WTC11 (cell line): ENCODE results near the gene NOXO1. TPM values are rescaled to one million over a fixed set of nuclear protein-coding genes. Genes with fewer than 3 reads are reported as not detected.
A peak's percentile ranks its signal among the peaks of the same experiment; 100 is the strongest.

Experiments
- ATAC-seq: fragments of 200-7000 bp; cut with Tn5 transposase; 2 replicates; pipeline ENCODE4 v1.10.0; 2021; ENCODE audit warnings: mild to moderate bottlenecking, moderate library complexity
- CTCF ChIA-PET: fragments of 300-600 bp; sonication (Branson Sonifier 250); formaldehyde crosslinking; loops from one replicate; lab custom pipeline; 2021; ENCODE audit warnings: antibody characterized with exemption; lab: Charles Lee
- POLR2A ChIA-PET: fragments of 350-600 bp; sonication (Branson Sonifier 250); formaldehyde crosslinking; loops from one replicate; lab custom pipeline; 2021; ENCODE audit warnings: antibody characterized with exemption; lab: Charles Lee
- DNase-seq: peaks from one replicate; pipeline ENCODE4 v3.0.0; 2021; ENCODE audit warnings: low spot score
- H3K27ac Mint-ChIP-seq: 2 replicates; pipeline ENCODE4 v1.8.0; 2021; ENCODE audit warnings: mixed read lengths
- H3K27me3 Mint-ChIP-seq: 2 replicates; pipeline ENCODE4 v1.8.0; 2021; ENCODE audit warnings: low read depth, mild to moderate bottlenecking, moderate library complexity, mixed read lengths
- H3K36me3 Mint-ChIP-seq: 2 replicates; pipeline ENCODE4 v1.8.0; 2021; ENCODE audit warnings: mixed read lengths
- H3K4me1 Mint-ChIP-seq: 2 replicates; pipeline ENCODE4 v1.8.0; 2022; ENCODE audit warnings: mixed read lengths
- H3K4me3 Mint-ChIP-seq: 2 replicates; pipeline ENCODE4 v1.8.0; 2021; ENCODE audit warnings: mild to moderate bottlenecking, moderate library complexity, mixed read lengths
- H3K9me3 Mint-ChIP-seq: 2 replicates; pipeline ENCODE4 v1.8.0; 2021; ENCODE audit warnings: mixed read lengths
- GTF2I ChIP-seq: fragments of 250-450 bp; sonication (Bioruptor Pico); conservative IDR thresholded peaks from 2 replicates; pipeline ENCODE4 v1.4.0; 2021; ENCODE audit warnings: mild to moderate bottlenecking
- JUN ChIP-seq: sonication (generic); formaldehyde crosslinking; IDR thresholded peaks from 2 replicates; pipeline ENCODE4 v1.8.0; 2023; ENCODE audit warnings: mild to moderate bottlenecking, missing genetic modification reagents
- PRRX2 ChIP-seq: fragments of 250-450 bp; sonication (Bioruptor Pico); IDR thresholded peaks from 2 replicates; pipeline ENCODE4 v1.8.0; 2021; ENCODE audit warnings: mild to moderate bottlenecking
- SP1 ChIP-seq: sonication (generic); formaldehyde crosslinking; conservative IDR thresholded peaks from 2 replicates; pipeline ENCODE4 v1.8.1; 2022; ENCODE audit warnings: missing genetic modification reagents
- total RNA-seq: library from RNA; stranded (reverse); gene quantifications from 3 replicates; pipeline ENCODE4 v1.2.3, GENCODE V29; 2021
- TF ChIP-seq, protein P1 (sequence below): sonication (generic); formaldehyde crosslinking; IDR thresholded peaks from 2 replicates; pipeline ENCODE4 v1.8.0; 2022; ENCODE audit warnings: mild to moderate bottlenecking, missing genetic modification reagents
- TF ChIP-seq, protein P2 (sequence below): sonication (generic); formaldehyde crosslinking; IDR thresholded peaks from 2 replicates; pipeline ENCODE4 v1.8.1; 2023; ENCODE audit warnings: mild to moderate bottlenecking, moderate library complexity, missing genetic modification reagents
- TF ChIP-seq, protein P3 (sequence below): sonication (generic); formaldehyde crosslinking; IDR thresholded peaks from 2 replicates; pipeline ENCODE4 v1.8.1; 2023; ENCODE audit warnings: mild to moderate bottlenecking, missing genetic modification reagents
- TF ChIP-seq, protein P4 (sequence below): sonication (generic); formaldehyde crosslinking; conservative IDR thresholded peaks from 2 replicates; pipeline ENCODE4 v1.8.1; 2022; ENCODE audit warnings: mild to moderate bottlenecking, missing genetic modification reagents
- TF ChIP-seq, protein P5 (sequence below): sonication (generic); formaldehyde crosslinking; IDR thresholded peaks from 2 replicates; pipeline ENCODE4 v1.8.0; 2023; ENCODE audit warnings: missing genetic modification reagents, mild to moderate bottlenecking, borderline replicate concordance
- TF ChIP-seq, protein P6 (sequence below): sonication (generic); formaldehyde crosslinking; IDR thresholded peaks from 2 replicates; pipeline ENCODE4 v1.8.0; 2022; ENCODE audit warnings: mild to moderate bottlenecking, missing genetic modification reagents
- TF ChIP-seq, protein P7 (sequence below): sonication (generic); formaldehyde crosslinking; IDR thresholded peaks from 2 replicates; pipeline ENCODE4 v1.8.1; 2023; ENCODE audit warnings: mild to moderate bottlenecking, missing genetic modification reagents, moderate library complexity

NOXO1 gene
- total RNA-seq, 1 experiment from 2014 or later: 5.7 TPM

DNA sequence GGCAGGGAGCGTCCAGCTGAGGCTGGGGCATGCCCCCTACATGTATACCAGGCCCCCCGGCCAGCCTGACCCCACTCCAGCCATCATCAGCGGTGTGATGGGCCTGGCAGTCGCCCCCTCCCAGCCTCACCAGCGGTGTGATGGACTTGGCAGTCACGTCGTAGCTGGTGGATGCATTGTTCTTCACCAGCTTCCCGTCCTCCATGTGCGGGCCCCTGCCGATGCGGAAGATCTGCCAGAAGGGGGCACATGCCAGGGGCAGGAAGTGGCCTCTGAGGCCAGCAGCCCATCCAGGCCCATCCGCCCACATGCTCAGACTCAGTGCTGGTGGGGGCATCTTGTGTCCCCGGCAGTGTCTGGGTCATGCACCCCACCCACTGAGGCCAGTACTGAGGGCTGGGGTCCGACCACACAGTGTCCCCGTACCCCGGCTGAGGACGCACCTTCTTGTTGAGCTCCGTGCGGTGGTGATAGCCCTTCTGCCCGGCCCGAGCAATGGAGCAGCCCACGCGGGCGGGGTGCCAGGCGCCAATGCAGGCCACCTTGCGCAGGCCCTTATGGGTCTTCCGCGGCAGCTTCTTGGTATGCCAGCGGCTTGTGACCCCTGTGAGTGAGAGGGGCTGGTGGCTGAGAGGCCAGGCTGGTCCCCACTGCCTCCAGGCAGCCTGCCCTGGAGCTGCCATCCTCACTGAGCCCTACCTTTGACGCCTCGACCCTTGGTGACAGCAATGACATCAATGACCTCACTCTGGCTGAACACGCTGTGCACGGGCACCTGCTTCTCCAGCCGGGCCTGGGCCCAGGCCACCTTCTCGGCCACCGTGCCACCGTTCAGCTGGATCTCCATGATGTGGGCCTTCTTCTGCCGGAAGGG is 34.5 kb downstream of the NOXO1 start:
- H3K27ac Mint-ChIP-seq: no peak overlapping the region
- H3K4me1 Mint-ChIP-seq: peaks cover 16% of the 10 kb centered on the region
- no peaks in the 10 kb centered on the region for H3K9me3 Mint-ChIP-seq
- ChIA-PET CTCF (interaction anchor here (0.5 to 2.8 kb wide), 14 partner anchors 11 to 164 kb away, joined by 3 to 13 read pairs (median 4); partner anchors contain the start of genes NUBP2, RPS2, SPSB3 and TBL3), POLR2A (interaction anchor here (0.8 to 1.9 kb wide), 3 partner anchors 14 to 25 kb away, joined by 3 to 6 read pairs (median 3); partner anchors contain the start of genes RPS2 and TBL3)
- TF ChIP-seq, protein P1, sequence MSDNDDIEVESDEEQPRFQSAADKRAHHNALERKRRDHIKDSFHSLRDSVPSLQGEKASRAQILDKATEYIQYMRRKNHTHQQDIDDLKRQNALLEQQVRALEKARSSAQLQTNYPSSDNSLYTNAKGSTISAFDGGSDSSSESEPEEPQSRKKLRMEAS (CRISPR knock-in tag): no peak
- TF ChIP-seq, protein P2, sequence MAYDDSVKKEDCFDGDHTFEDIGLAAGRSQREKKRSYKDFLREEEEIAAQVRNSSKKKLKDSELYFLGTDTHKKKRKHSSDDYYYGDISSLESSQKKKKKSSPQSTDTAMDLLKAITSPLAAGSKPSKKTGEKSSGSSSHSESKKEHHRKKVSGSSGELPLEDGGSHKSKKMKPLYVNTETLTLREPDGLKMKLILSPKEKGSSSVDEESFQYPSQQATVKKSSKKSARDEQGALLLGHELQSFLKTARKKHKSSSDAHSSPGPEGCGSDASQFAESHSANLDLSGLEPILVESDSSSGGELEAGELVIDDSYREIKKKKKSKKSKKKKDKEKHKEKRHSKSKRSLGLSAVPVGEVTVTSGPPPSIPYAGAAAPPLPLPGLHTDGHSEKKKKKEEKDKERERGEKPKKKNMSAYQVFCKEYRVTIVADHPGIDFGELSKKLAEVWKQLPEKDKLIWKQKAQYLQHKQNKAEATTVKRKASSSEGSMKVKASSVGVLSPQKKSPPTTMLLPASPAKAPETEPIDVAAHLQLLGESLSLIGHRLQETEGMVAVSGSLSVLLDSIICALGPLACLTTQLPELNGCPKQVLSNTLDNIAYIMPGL (CRISPR knock-in tag): no peak
- TF ChIP-seq GTF2I (CRISPR knock-in tag): no peak
- TF ChIP-seq PRRX2 (CRISPR knock-in tag): no peak
- TF ChIP-seq, protein P3, sequence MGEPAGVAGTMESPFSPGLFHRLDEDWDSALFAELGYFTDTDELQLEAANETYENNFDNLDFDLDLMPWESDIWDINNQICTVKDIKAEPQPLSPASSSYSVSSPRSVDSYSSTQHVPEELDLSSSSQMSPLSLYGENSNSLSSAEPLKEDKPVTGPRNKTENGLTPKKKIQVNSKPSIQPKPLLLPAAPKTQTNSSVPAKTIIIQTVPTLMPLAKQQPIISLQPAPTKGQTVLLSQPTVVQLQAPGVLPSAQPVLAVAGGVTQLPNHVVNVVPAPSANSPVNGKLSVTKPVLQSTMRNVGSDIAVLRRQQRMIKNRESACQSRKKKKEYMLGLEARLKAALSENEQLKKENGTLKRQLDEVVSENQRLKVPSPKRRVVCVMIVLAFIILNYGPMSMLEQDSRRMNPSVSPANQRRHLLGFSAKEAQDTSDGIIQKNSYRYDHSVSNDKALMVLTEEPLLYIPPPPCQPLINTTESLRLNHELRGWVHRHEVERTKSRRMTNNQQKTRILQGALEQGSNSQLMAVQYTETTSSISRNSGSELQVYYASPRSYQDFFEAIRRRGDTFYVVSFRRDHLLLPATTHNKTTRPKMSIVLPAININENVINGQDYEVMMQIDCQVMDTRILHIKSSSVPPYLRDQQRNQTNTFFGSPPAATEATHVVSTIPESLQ (CRISPR knock-in tag): no peak
- TF ChIP-seq JUN (CRISPR knock-in tag): no peak
- TF ChIP-seq, protein P4, sequence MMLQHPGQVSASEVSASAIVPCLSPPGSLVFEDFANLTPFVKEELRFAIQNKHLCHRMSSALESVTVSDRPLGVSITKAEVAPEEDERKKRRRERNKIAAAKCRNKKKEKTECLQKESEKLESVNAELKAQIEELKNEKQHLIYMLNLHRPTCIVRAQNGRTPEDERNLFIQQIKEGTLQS (CRISPR knock-in tag): no peak
- peaks cover 16% of the 10 kb centered on the region for H3K27me3 Mint-ChIP-seq
- DNase-seq: peak; percentile 44
- no peak for ATAC-seq
- no peaks in the 10 kb centered on the region for H3K36me3 Mint-ChIP-seq
- H3K4me3 Mint-ChIP-seq: no peak overlapping the region

DNA sequence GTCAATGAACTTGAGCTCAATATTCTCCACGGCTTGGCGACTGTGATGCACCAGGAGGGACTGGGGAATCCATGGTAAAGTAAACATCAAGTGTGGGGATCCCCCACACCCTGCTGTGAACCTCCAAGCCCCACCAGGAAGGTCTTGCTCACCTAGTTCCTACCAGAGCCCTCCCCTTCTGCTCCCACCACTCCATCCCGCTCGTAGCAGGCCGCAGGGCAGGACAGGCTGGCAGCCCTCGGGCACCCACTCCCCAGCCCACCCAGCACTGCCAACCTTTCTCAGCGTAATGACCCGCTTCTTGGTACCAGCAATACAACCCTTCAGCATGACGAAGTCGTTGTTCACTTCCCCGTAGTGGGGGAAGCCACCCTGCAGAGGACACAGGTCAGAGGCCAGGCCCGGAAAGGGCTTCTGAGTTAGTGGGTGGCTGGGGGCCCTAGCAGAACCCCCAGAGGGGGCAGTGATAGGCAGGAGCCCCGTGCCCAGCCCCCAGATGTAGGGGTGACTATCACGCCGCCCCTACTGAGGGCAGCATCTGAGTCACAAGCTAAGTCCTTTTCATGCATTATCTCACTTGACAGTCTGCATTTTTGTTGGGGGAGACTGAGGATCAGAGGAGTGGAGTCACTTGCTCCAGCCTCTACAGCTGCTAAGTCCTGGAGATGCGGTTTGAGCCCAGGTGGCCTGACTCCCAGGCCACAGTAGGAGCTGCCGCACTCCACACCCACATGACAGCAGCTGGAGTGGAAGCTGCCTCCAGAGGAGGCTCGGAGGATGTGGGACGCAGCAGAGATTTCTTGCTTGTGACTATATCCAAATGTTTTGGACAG is 35.5 kb downstream of the NOXO1 start:
- DNase-seq: no peak
- no peaks in the 10 kb centered on the region for H3K36me3 Mint-ChIP-seq
- H3K27me3 Mint-ChIP-seq: peaks cover 16% of the 10 kb centered on the region
- TF ChIP-seq, protein P5, sequence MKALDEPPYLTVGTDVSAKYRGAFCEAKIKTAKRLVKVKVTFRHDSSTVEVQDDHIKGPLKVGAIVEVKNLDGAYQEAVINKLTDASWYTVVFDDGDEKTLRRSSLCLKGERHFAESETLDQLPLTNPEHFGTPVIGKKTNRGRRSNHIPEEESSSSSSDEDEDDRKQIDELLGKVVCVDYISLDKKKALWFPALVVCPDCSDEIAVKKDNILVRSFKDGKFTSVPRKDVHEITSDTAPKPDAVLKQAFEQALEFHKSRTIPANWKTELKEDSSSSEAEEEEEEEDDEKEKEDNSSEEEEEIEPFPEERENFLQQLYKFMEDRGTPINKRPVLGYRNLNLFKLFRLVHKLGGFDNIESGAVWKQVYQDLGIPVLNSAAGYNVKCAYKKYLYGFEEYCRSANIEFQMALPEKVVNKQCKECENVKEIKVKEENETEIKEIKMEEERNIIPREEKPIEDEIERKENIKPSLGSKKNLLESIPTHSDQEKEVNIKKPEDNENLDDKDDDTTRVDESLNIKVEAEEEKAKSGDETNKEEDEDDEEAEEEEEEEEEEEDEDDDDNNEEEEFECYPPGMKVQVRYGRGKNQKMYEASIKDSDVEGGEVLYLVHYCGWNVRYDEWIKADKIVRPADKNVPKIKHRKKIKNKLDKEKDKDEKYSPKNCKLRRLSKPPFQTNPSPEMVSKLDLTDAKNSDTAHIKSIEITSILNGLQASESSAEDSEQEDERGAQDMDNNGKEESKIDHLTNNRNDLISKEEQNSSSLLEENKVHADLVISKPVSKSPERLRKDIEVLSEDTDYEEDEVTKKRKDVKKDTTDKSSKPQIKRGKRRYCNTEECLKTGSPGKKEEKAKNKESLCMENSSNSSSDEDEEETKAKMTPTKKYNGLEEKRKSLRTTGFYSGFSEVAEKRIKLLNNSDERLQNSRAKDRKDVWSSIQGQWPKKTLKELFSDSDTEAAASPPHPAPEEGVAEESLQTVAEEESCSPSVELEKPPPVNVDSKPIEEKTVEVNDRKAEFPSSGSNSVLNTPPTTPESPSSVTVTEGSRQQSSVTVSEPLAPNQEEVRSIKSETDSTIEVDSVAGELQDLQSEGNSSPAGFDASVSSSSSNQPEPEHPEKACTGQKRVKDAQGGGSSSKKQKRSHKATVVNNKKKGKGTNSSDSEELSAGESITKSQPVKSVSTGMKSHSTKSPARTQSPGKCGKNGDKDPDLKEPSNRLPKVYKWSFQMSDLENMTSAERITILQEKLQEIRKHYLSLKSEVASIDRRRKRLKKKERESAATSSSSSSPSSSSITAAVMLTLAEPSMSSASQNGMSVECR (CRISPR knock-in tag): no peak
- TF ChIP-seq PRRX2 (CRISPR knock-in tag): no peak
- TF ChIP-seq, protein P6, sequence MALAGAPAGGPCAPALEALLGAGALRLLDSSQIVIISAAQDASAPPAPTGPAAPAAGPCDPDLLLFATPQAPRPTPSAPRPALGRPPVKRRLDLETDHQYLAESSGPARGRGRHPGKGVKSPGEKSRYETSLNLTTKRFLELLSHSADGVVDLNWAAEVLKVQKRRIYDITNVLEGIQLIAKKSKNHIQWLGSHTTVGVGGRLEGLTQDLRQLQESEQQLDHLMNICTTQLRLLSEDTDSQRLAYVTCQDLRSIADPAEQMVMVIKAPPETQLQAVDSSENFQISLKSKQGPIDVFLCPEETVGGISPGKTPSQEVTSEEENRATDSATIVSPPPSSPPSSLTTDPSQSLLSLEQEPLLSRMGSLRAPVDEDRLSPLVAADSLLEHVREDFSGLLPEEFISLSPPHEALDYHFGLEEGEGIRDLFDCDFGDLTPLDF (CRISPR knock-in tag): no peak
- TF ChIP-seq SP1 (CRISPR knock-in tag): no peak
- TF ChIP-seq, protein P7, sequence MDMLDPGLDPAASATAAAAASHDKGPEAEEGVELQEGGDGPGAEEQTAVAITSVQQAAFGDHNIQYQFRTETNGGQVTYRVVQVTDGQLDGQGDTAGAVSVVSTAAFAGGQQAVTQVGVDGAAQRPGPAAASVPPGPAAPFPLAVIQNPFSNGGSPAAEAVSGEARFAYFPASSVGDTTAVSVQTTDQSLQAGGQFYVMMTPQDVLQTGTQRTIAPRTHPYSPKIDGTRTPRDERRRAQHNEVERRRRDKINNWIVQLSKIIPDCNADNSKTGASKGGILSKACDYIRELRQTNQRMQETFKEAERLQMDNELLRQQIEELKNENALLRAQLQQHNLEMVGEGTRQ (CRISPR knock-in tag): no peak
- no peaks in the 10 kb centered on the region for H3K9me3 Mint-ChIP-seq
- POLR2A ChIA-PET: interaction anchor here (0.8 to 1.9 kb wide), 3 partner anchors 15 to 26 kb away, joined by 3 to 6 read pairs (median 3); partner anchors contain the start of genes RPS2 and TBL3
- H3K27ac Mint-ChIP-seq: no peak overlapping the region
- no peak for ATAC-seq
- no peak overlapping the region for H3K4me3 Mint-ChIP-seq
- CTCF ChIA-PET: interaction anchor here (0.5 to 2.8 kb wide), 14 partner anchors 13 to 163 kb away, joined by 3 to 13 read pairs (median 4); partner anchors contain the start of genes NUBP2, RPS2, SPSB3 and TBL3
- H3K4me1 Mint-ChIP-seq: peaks cover 22% of the 10 kb centered on the region
